ENCODE measurements around the gene ELMOD3. TPM values are rescaled to one million over a fixed set of nuclear protein-coding genes. Genes with fewer than 3 reads are reported as not detected.

The ELMOD3 gene
- total RNA-seq, 4 donors from 2014 or later, result 24.4 to 41.8 (median 30.0) TPM

GRCh38 chr2:85405201-85406059, 50.9 kb downstream of the ELMOD3 start:
- peaks cover 33% of the 10 kb centered on the region for H3K4me1 ChIP-seq
- H3K9me3 ChIP-seq, result no peaks in the 10 kb centered on the region
- DNase-seq (ENCODE audit: low spot score in 2 of 2), result no peak
- 58% methylated on average over 15 of the region's 15 CpGs for WGBS
- no peak for TF ChIP-seq CTCF (IDR thresholded peaks at IDR 0.05)
- no peak for TF ChIP-seq EP300 (IDR thresholded peaks at IDR 0.05)
- TF ChIP-seq POLR2AphosphoS5 (IDR thresholded peaks at IDR 0.05), result no peak
- TF ChIP-seq POLR2A (IDR thresholded peaks at IDR 0.05), result no peak
- peaks cover 14% of the 10 kb centered on the region for H3K36me3 ChIP-seq
- no peak overlapping the region for H3K4me3 ChIP-seq
- peak overlapping the region; percentile 35 for H3K27ac ChIP-seq
- no peaks in the 10 kb centered on the region for H3K27me3 ChIP-seq

- H3K27me3 ChIP-seq, result no peaks in the 10 kb centered on the region
- WGBS, result 30% methylated on average over 10 of the region's 12 CpGs
- no peaks in the 10 kb centered on the region for H3K36me3 ChIP-seq
- TF ChIP-seq POLR2AphosphoS5 (IDR thresholded peaks at IDR 0.05), result no peak
- no peak for TF ChIP-seq CTCF (IDR thresholded peaks at IDR 0.05)
- H3K9me3 ChIP-seq, result no peaks in the 10 kb centered on the region
- peak within 1 kb of the TSS; percentile 35 for H3K4me3 ChIP-seq
- DNase-seq (ENCODE audit: low spot score in 2 of 2), result peak; percentile 84 to 90
- H3K4me1 ChIP-seq, result peaks cover 72% of the 10 kb centered on the region
- peak within 1 kb of the TSS; percentile 76 for H3K27ac ChIP-seq
Measured at GRCh38 chr2:85409845-85410583, 55.4 kb downstream of the ELMOD3 start, which contains the start of gene CAPG. Gene CAPG, minus strand, starts transcription at chr2:85410366. Its CDS starts 8,221 bp downstream, at chr2:85402145.

- no peak for DNase-seq (ENCODE audit: low spot score in 2 of 2)
- Histone ChIP-seq H3K4me1 (peaks cover 77% of the 10 kb centered on the region), H3K36me3 (no peaks in the 10 kb centered on the region), H3K27me3 (no peaks in the 10 kb centered on the region), H3K4me3 (peak overlapping the region; percentile 35), H3K9me3 (no peaks in the 10 kb centered on the region), H3K27ac (peak overlapping the region; percentile 76)
- 54% methylated on average over 13 of the region's 13 CpGs for WGBS
- TF ChIP-seq POLR2A (IDR thresholded peaks at IDR 0.05), result no peak
- no peak for TF ChIP-seq POLR2AphosphoS5 (IDR thresholded peaks at IDR 0.05)
- TF ChIP-seq CTCF (IDR thresholded peaks at IDR 0.05), result no peak
- no peak for TF ChIP-seq EP300 (IDR thresholded peaks at IDR 0.05)
Measured at GRCh38 chr2:85410584-85411404, 56.2 kb downstream of the ELMOD3 start.

GRCh38 chr2:85411405-85411748, 56.8 kb downstream of the ELMOD3 start:
- Histone ChIP-seq H3K27ac (peak overlapping the region; percentile 76), H3K4me1 (peaks cover 74% of the 10 kb centered on the region), H3K36me3 (no peaks in the 10 kb centered on the region), H3K9me3 (no peaks in the 10 kb centered on the region), H3K4me3 (no peak overlapping the region), H3K27me3 (no peaks in the 10 kb centered on the region)
- WGBS, result 92% methylated on average over 4 of the region's 5 CpGs
- DNase-seq (ENCODE audit: low spot score in 2 of 2), result peak in 1 of 2 donors; percentile 59
- TF ChIP-seq POLR2AphosphoS5 (IDR thresholded peaks at IDR 0.05) (no peak), EP300 (IDR thresholded peaks at IDR 0.05) (no peak), CTCF (IDR thresholded peaks at IDR 0.05) (no peak)

Data from suprapubic skin (tissue), 4 donors.